ENCODE results near the gene PIGX.
"Not testable (repeated sequence)": the region's sequence is repeated elsewhere in the genome, so short reads cannot be mapped to it uniquely, and the experiment has no call there.

PIGX gene

GRCh38 chr3:196706327-196706726 is 5.8 kb upstream of the PIGX start:
- DNase-seq (ENCODE audit: low read depth): no peak

- no peak for DNase-seq (ENCODE audit: low read depth)
Observed at GRCh38 chr3:196706731-196707130, 5.4 kb upstream of the PIGX start.

DNA sequence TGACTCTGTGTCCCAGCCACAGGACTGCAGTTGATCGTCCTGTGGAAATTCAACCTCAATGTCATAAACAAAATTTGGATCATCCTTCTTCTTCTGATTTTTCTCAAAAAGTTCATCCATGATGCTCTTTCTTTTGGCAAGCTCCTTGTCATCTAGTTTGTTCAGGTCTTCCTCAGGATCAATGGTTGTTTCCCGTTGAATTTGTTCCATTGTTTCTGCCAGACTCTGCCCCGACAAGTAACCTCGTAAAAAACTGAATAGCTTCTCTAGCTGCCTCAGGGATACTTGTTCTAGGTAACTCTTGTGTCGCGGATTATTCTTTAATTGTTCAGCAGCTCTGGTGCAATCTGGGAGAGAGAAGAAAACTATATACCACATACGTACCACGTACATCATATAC is 4.6 kb upstream of the PIGX start:
- no peak for DNase-seq (ENCODE audit: low read depth)

- no peak for DNase-seq (ENCODE audit: low read depth)
Observed at GRCh38 chr3:196708467-196708866, 3.7 kb upstream of the PIGX start.

- peak; percentile 53 for DNase-seq (ENCODE audit: low read depth)
Observed at GRCh38 chr3:196712514-196713413, 587 bp downstream of the PIGX start.

- not testable (repeated sequence) for DNase-seq (ENCODE audit: low read depth)
Observed at GRCh38 chr3:196717162-196717561, 5.0 kb downstream of the PIGX start.

- no peak for DNase-seq (ENCODE audit: low read depth)
Observed at GRCh38 chr3:196721097-196721496, 8.9 kb downstream of the PIGX start.

DNA sequence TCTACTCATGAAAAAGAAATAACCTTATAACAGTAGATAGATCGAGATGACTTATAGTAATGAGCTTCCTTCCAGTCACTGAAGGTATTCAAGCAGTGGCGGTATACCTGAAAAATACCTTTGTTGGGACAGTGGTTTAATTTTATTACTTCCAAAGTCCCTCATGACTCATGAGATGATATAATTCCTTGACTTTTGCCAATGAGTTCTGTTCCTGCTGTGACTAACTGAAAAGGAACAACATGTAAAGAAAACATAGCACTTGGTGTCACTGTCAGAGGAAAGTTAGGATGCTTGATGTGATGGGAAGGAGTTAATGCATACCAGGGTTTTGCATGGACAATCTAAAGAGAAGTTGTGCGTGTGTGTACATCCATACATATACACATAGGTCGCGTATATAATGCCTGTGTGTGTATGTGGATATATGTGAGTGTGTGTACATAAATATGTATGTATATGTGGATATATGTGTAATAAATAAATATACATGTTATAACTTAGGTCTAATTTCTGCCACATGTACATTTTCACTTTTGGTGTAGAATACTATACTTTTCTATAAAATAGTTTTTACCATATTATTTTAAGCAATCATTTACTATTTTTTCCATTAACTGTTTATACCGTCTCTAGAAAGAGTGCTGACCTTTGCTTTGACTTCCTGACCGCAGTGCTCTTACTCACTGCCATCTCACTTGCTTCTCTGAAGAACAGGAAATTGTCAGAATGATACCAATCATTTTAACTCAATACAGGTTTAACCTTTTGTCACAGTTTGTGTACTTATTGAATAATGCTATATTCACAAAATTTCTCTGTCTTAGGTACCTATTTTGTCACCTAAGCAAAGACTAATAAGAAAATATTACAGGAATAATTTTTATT is 14.9 kb downstream of the PIGX start:
- no peak for DNase-seq (ENCODE audit: low read depth)

DNA sequence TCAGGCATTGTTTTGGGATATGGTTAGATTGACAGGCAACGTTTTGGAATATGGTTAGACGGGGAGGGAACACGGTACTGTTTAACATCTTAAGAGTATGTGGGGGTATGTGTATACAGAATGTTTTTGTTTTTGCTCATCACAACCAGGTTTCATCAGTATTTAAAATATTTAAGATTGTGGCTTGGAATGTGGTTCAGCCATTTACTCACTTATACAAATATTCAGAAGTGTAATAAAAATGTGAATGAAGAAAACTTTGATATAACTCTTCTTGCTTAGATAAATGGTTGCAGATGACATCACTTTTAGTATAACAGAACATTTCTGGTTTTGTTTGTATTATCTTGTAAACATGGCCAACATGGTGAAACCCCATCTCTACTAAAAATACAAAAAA is 23.6 kb downstream of the PIGX start:
- DNase-seq (ENCODE audit: low read depth): no peak

DNA sequence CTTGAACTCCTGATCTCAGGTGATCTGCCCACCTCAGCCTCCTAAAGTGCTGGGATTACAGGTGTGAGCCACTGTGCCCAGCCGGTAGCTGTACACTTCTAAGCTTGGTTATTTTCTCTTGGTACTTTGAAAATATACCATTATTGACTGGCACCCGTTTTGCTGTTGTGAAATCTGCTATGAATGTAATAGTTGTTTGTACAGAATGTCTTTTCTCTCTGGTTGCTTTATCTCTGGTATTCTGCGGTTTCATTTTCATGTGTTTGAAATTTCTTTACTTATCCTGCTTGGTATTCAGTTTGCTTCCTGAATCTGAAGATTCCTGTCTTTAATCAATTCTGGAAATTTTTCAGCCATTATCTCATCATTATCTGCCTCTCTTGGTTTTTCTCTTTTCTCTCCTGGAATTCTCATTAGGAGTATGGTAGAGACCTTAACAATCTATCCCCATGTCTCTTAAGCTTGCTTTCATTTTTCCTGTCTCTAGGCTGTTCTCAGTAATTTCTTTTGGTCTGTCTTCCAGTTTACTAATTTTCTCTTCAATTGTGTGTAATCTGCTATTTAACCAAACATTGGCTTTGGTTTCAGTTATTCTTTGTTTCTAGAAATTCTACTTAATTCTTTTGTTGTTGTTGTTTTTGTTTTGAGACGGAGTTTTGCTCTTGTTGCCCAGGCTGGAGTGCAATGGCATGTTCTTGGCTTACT is 24.6 kb downstream of the PIGX start:
- no peak for DNase-seq (ENCODE audit: low read depth)

- DNase-seq (ENCODE audit: low read depth): no peak
Observed at GRCh38 chr3:196737655-196738054, 25.5 kb downstream of the PIGX start.

DNA sequence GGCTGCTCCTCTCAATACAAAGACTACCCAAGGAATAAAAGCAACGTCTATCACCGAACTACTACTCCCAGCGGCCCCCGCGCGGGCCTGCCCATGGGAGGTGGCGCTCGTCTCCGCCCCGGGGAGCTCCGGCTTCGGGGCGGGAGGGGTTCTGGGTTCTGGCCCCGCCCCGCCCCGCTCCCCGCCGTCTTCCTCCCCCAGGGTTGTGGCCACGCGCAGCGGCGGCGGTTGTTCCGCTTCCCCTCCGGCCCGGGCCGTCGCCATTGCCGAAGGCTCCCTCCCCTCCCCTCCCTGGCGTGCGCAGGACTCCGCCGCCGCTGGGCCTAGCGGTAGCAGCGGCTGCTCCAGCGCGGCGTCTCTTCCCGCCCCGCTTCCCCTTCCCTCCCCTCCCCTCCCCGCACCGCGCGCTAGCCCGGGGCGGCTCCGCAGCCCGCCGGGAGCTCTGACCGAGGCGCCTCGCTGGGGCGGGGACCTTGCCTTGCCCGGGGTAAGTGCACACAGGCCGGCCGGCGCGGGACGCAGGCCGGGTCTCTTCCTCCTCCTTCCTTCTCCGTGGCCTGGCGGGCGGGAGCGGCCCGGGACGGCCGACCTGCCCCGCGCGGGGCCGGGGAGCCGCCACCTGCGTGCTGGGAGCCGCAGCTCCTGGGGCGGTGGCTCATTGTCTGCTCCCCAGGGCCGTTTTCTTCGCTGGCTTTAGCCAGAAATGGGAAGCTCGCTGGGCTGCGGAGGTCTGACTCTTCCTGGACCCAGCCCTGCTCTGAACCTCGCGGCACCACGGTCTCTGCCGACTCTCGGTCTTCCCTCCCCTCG is 27.7 kb downstream of the PIGX start, which contains the start of gene PAK2:
PAK2 (plus strand) TSS at position 187 of the 810 bp plus-strand sequence. CDS start 42,790 bp downstream, outside the sequence.
- peak; percentile 89 for DNase-seq (ENCODE audit: low read depth)

GRCh38 chr3:196740481-196741248 is 28.5 kb downstream of the PIGX start:
- no peak for DNase-seq (ENCODE audit: low read depth)

- DNase-seq (ENCODE audit: low read depth): no peak
Observed at GRCh38 chr3:196741249-196741889, 29.2 kb downstream of the PIGX start.

- not testable (repeated sequence) for DNase-seq (ENCODE audit: low read depth)
Observed at GRCh38 chr3:196743569-196743968, 31.4 kb downstream of the PIGX start.

GRCh38 chr3:196749125-196749524 is 36.9 kb downstream of the PIGX start:
- no peak for DNase-seq (ENCODE audit: low read depth)

DNA sequence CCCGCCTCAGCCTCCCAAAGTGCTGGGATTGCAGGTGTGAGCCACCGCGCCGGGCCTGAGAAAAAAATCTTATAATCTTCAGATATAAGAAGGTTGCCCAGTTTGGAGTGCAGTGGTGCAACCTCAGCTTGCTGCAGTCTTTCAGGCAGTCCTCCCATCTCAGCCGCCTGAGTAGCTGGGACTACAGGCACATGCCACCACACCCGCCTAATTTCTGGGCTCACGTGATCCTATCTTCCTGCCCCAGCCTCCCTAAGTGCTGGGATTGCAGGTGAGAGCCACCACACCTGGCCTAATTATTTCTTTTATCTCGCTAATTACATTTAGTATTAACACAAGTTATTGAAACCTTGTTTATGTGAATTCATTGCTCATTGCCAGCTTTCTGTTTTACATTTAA is 41.0 kb downstream of the PIGX start:
- DNase-seq (ENCODE audit: low read depth): no peak

DNA sequence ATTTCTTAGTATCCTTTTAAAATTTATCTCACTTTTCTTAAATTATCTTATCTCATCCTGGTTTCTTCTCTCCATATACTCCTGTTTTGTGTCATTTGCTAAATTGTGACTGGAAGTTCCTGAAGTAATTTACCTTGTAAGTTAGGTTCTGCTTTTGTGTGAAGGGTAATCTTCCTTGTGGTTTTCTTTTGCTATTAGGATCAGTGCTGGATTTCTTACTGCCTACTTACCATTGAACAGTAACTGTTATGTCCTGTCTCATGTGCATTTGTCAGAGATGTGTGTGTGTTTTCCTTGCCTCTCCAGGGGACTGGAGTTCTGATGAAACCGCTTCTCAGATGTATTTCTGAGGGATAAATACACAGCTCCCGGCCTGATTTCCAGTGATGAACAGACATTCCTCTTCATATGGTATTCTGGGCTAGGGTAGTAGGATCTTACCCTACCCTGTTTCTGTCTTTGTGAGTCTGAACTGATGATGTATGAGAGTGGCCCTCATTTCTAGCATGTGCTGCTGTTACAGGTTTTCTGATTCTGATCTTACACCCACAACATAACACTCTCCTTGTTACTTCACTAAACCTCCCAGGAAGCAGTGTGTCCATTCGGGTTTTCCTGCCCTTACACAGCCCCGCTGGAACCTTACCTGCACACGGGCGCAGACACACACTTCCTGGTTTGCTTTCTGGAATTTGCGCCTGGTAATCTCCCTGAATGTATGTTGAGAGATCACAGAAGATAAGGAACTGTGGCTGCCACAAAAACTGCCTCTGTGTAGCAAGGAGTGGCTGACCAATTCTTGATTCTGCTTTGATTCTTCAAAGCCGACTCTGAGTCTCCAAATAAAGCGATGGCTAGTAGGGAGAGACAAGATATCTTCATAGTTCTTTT is 42.2 kb downstream of the PIGX start:
- DNase-seq (ENCODE audit: low read depth): no peak

DNA sequence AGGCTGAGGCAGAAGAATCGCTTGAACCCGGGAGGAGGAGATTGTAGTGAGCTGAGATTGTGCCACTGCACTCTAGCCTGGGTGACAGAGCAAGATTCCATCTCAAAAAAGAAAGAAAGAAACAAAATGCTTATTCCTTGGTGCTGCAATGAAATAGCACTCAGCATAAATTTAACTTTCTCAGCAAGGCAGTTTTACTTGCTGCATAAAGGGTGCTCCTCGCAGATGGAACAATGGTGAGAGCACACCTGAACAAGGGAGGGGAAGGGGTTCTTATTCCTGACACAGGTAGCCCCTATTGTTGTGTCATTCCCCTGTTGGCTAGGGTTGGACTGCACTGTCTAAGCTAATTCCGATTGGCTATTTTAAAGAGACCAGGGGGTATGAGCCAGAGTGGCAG is 44.6 kb downstream of the PIGX start:
- no peak for DNase-seq (ENCODE audit: low read depth)

Data from stimulated activated CD8-positive, alpha-beta memory T cell treated with anti-CD3 and anti-CD28 coated beads, Interleukin-4, amount 100 ng/mL, for 24 hours (primary cell).